ENCODE data around the gene NPY2R.

Gene NPY2R, protein sequence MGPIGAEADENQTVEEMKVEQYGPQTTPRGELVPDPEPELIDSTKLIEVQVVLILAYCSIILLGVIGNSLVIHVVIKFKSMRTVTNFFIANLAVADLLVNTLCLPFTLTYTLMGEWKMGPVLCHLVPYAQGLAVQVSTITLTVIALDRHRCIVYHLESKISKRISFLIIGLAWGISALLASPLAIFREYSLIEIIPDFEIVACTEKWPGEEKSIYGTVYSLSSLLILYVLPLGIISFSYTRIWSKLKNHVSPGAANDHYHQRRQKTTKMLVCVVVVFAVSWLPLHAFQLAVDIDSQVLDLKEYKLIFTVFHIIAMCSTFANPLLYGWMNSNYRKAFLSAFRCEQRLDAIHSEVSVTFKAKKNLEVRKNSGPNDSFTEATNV

GRCh38 chr4:155208258-155209054 is at the start of gene NPY2R:
Gene NPY2R (plus strand): TSS chr4:155208636. CDS start chr4:155213940, 5,304 bp downstream.
- no peak for DNase-seq

- DNase-seq, result no peak
Observed at GRCh38 chr4:155161357-155161756, 47.1 kb upstream of the NPY2R start.

GRCh38 chr4:155164718-155165117 is 43.7 kb upstream of the NPY2R start:
- no peak for DNase-seq

GRCh38 chr4:155170569-155170968 is 37.9 kb upstream of the NPY2R start:
- no peak for DNase-seq

GRCh38 chr4:155173371-155173770 is 35.1 kb upstream of the NPY2R start:
- no peak for DNase-seq

- no peak for DNase-seq
Observed at GRCh38 chr4:155174668-155175067, 33.8 kb upstream of the NPY2R start.

GRCh38 chr4:155179216-155179615 is 29.2 kb upstream of the NPY2R start:
- DNase-seq, result no peak

- DNase-seq, result no peak
Observed at GRCh38 chr4:155186972-155187371, 21.5 kb upstream of the NPY2R start.

DNA sequence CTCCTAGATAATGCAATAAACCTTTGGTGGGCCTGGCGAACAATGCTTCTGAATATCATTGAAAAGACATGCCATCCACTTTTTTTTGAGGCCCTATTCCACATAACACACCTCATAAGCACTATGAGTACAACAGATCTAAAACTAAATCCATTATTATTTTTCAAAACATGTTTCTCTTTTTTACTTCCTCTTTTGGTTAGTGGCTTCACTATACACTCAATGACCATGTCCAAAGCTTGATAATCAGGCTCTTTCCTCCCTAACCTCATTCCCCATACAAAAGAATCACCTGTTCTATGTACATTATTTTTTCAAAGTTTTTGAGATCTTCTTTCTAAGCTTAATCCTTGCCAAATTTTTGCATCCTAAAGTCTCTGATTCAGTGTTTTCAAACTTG is 20.4 kb upstream of the NPY2R start:
- no peak for DNase-seq

- DNase-seq, result no peak
Observed at GRCh38 chr4:155190099-155190498, 18.3 kb upstream of the NPY2R start.

- DNase-seq, result no peak
Observed at GRCh38 chr4:155197757-155198156, 10.7 kb upstream of the NPY2R start.

DNA sequence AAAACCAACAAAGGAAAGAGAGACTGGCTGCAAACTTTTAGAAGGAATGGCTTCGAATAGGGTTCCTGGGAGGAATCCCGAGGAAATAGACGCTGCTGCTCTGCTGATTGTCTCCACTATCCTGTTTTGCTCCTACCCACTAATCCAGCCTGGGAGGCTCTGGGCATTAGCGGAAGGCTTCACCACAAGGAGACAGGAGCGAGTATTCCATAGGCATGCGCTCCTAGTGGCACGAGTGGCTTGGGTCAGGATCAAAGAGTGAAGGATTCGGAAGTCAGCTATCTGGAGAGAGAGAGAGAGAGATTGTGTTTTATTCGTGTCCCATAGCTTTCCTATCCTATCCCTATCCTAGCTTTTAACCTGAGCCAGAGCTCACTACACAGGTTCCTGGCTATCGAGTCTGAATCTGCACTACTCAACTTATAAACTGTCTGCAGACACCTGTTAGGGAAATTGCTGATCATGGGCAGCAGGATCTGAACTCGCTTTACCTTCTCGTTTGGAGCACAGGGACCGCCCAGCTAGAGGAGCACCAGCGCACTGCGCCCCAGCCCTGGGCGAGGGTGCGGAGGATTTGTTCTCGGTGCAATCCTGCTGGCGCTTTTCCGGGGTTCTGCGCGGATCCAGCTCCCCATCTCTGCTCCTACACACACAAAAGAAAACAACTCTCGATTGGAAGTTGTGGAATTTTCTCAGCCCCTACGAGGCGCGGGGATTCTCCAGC is 740 bp upstream of the NPY2R start:
- DNase-seq, result no peak

DNA sequence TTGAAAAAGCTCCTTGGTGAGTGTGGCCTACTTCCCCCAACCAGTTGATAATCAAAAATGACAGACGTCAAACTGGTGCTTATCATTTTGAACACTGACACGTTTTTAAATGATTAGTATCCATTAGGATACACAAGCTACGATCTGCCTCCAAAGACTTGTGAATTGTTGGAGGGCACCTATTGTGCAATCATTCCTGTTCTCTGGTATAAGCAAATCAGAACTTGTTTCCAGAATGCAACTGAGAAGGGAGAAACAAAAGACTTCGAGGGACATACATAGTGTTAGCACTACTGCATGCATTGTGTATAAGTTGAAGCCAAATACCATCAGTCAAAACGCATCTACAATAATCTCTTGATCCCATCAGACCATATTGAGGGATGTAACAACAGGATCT is 11.6 kb downstream of the NPY2R start:
- no peak for DNase-seq

GRCh38 chr4:155227131-155227530 is 18.7 kb downstream of the NPY2R start:
- DNase-seq, result no peak

DNA sequence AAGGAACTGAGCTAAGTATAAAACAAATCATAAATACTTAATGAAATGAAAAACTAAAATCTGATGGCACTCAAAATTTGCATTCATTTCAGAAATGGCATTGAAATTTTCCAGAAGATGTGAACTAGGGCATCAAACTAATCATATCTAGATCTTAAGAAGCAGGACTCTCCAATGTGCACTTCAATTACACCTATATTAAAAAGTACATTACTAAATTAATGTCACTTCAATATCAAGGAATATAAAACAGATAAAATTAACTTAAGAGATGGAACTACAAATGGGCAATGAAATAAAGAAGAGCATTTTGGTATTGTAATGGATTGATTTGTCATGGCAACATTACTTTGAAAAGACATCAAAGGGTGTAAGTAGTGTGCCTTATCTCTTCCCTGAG is 20.3 kb downstream of the NPY2R start:
- no peak for DNase-seq

- DNase-seq, result no peak
Observed at GRCh38 chr4:155232432-155232831, 24.0 kb downstream of the NPY2R start.

- DNase-seq, result no peak
Observed at GRCh38 chr4:155234206-155234605, 25.8 kb downstream of the NPY2R start.

DNA sequence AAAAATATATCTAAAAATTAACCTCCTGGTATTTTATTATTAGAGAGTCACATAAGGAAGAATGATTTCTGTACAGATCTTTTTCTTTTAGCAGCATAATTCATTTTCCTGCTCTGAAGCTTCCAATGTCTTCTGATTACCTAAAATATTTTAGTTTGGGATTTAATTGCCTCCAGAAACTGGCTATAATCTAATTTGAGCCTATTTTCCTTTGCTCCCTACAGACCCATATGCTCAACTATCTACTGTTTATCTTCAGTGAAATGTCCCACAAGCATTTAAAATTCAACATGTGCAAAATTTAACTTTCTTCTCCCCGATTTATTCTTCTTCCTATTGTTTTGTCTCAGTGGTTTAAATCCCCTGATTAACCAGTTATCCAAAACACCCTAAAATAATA is 29.1 kb downstream of the NPY2R start:
- no peak for DNase-seq

DNA sequence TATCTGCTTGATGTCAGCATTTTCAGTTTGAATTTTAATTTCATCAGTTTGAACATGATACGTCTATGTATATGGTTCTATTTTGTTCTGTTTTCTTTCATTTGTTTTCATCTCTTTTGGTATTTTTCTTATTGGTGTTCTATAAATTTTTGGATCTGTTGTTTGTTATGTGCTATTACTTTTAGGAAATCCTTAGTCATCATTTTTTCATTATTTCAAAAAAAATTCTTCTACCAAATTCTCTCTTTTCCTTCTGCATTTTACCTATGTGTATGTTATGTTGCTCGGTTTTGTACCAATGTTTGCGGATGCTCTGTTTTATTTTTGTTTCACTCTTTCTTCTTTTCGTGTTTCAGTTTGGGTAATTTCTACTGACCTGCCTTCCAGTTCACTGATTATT is 32.8 kb downstream of the NPY2R start:
- no peak for DNase-seq

GRCh38 chr4:155241664-155242063 is 33.2 kb downstream of the NPY2R start:
- no peak for DNase-seq

GRCh38 chr4:155245105-155245504 is 36.7 kb downstream of the NPY2R start:
- DNase-seq, result no peak

DNA sequence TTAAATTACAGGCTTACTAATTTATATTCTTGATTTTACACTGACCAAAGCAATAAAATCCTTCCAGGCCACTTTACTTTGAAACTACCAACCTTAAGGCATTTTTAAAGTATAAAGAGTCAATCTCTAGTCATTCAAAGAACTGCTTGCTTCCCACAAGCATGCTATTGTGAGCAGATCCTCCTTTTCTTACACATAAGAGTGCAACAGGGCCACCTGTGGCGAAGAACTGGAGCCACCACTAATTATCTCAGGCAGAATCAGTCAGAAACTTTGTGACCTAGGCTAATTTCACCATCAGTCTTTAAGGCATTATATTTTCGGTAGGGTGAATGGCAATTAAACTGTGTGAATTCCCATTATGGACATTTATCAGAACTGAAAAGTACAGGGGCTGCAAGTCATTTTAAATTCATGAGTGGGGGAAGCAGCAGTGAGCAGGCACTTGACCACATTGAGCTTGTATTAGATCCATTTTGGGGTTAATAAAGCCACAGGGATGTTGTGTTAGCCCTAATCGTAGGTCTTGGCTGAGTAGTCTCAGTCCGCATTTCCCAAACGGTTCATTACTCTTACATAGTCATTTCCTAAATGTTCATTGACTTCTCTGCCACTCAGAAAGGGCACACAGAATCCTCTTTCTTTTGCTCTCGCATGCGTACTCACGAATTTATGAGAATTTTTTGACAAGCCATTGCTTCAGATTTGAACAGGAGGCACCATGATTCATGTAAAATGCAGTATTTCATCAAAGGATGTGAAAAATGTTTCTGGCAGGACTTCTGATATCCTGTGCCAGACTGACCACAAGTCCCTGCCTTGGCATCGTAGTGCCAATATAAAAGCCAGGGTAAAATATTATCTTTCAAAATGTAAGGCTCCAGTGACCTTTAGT is 39.8 kb downstream of the NPY2R start:
- DNase-seq, result no peak
